Epithelial cell of esophagus (primary cell): ENCODE measurements around the gene CEBPG.

Source experiments
- DNase-seq: peaks from one replicate; pipeline ENCODE4 v3.0.0; 2010; ENCODE audit warnings: low read depth
- H3K4me3 ChIP-seq: 2 replicates; pipeline ENCODE4 v1.5.1; 2011; ENCODE audit warnings: mild to moderate bottlenecking, low read length, control low read depth
- CTCF ChIP-seq: IDR thresholded peaks from 2 replicates; pipeline ENCODE4 v1.5.1; 2011; ENCODE audit warnings: low read depth, mild to moderate bottlenecking, low read length, control low read depth, inconsistent platforms; ENCODE audit not compliant: insufficient read depth; ENCODE audit errors: missing control alignments

The CEBPG gene

GRCh38 chr19:33377586-33378475, 4.3 kb downstream of the CEBPG start:
- TF ChIP-seq CTCF = no peak
- no peak overlapping the region for H3K4me3 ChIP-seq
- DNase-seq = no peak

GRCh38 chr19:33379151-33379829, 5.8 kb downstream of the CEBPG start:
- TF ChIP-seq CTCF = no peak
- no peak overlapping the region for H3K4me3 ChIP-seq
- DNase-seq = no peak

- no peak for TF ChIP-seq CTCF
- H3K4me3 ChIP-seq = no peak overlapping the region
- DNase-seq = no peak
Measured at GRCh38 chr19:33381101-33381500, 7.6 kb downstream of the CEBPG start.

GRCh38 chr19:33382006-33382405, 8.5 kb downstream of the CEBPG start:
- H3K4me3 ChIP-seq = no peak overlapping the region
- no peak for TF ChIP-seq CTCF
- no peak for DNase-seq

- no peak overlapping the region for H3K4me3 ChIP-seq
- TF ChIP-seq CTCF = no peak
- DNase-seq = no peak
Measured at GRCh38 chr19:33382982-33383381, 9.5 kb downstream of the CEBPG start.

GRCh38 chr19:33383720-33384292, 10.3 kb downstream of the CEBPG start:
- no peak for DNase-seq
- no peak for TF ChIP-seq CTCF
- H3K4me3 ChIP-seq = no peak overlapping the region
